ENCODE measurements around the gene GAPVD1. TPM values are rescaled to one million over a fixed set of nuclear protein-coding genes. Genes with fewer than 3 reads are reported as not detected.
"Not testable (repeated sequence)": the region's sequence is repeated elsewhere in the genome, so short reads cannot be mapped to it uniquely, and the experiment has no call there.

The GAPVD1 gene
- total RNA-seq, 1 donor from 2014 or later = 54.8 TPM

DNA sequence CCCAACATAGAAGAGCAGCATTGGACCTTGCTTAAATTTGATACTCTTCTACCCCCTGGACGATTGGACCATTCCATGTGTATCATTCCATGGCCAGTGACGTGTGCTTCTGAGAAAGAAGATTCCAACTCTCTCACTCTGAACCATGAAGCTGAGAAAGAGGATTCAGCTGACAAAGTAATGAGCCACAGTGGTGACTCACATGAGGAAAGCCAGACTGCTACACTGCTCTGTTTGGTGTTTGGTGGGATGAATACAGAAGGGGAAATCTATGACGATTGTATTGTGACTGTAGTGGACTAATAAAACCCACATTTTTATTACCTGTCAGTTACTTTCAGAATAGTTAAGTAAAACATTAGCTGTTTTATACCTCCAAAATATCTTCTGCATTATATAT, 27.9 kb upstream of the GAPVD1 start:
- Histone ChIP-seq H3K9me3 (no peaks in the 10 kb centered on the region), H3K27me3 (no peaks in the 10 kb centered on the region), H3K36me3 (peaks cover 2 to 60% of the 10 kb centered on the region in 2 donors), H3K4me3 (no peak overlapping the region), H3K27ac (no peak overlapping the region), H3K4me1 (peaks cover 39% of the 10 kb centered on the region)
- TF ChIP-seq, protein P1, sequence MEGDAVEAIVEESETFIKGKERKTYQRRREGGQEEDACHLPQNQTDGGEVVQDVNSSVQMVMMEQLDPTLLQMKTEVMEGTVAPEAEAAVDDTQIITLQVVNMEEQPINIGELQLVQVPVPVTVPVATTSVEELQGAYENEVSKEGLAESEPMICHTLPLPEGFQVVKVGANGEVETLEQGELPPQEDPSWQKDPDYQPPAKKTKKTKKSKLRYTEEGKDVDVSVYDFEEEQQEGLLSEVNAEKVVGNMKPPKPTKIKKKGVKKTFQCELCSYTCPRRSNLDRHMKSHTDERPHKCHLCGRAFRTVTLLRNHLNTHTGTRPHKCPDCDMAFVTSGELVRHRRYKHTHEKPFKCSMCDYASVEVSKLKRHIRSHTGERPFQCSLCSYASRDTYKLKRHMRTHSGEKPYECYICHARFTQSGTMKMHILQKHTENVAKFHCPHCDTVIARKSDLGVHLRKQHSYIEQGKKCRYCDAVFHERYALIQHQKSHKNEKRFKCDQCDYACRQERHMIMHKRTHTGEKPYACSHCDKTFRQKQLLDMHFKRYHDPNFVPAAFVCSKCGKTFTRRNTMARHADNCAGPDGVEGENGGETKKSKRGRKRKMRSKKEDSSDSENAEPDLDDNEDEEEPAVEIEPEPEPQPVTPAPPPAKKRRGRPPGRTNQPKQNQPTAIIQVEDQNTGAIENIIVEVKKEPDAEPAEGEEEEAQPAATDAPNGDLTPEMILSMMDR (IDR thresholded peaks at IDR 0.05) = no peak
- TF ChIP-seq POLR2AphosphoS5 (IDR thresholded peaks at IDR 0.05; ENCODE audit: insufficient read depth in 1 of 2, low read depth in 1 of 2) (no peak), POLR2A (IDR thresholded peaks at IDR 0.05) (no peak)
- intact Hi-C loops (cut with DNase I) = no loop called here
- no peak for DNase-seq (ENCODE audit: extremely low spot score in 2 of 2)

DNA sequence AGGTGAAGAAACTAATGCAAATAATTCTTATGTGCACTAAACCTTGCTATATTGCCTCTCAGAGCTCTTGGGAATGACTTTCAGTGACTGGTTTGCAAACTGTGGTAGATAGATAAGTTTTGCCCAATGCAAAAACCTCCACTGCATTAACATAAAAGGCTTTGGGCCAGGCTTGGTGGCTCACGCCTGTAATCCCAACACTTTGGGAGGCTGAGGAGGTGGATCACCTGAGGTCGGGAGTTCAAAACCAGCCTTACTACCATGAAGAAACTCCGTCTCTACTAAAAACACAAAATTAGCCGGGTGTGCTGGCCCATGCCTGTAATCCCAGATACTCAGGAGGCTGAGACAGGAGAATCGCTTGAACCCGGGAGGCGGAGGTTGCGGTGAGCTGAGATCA, 27.5 kb upstream of the GAPVD1 start:
- intact Hi-C loops (cut with DNase I) = not testable (repeated sequence)
- peaks cover 3 to 62% of the 10 kb centered on the region in 2 donors for H3K36me3 ChIP-seq

DNA sequence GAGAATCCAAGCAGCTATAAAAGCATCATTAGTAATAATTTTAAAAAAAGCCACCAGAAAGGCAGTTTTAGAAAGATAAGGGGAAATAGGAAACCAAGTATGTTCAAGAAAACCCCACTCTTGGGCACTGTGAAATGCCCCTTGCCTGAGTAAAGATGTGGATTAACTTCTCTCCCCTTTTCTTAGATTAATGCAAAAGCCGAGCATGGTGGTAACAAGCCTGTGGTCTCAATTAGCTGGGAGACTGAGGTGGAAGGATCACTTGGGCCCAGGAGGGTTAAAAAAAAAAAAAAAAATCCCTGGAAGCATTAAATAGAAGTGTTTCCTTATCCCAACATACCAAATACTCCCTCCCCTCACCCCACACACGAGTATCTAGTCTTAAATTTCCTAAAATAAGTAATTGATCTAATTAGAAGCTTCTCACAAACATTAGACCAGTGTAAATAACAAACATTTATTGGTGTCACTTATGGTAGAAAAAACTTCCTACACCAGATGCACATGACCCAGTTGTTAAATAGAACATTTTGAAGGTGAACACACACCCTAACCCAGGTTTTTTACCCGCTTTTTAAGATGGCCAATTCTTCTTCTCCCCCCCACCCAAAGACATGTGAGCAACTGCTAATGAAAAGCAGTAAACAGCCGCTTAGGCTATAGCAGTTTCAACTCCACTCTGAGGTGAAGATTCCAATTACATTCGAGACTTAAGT, 25.7 kb upstream of the GAPVD1 start:
- Histone ChIP-seq H3K27me3 (no peaks in the 10 kb centered on the region), H3K9me3 (no peaks in the 10 kb centered on the region), H3K27ac (no peak overlapping the region), H3K4me1 (peaks cover 56% of the 10 kb centered on the region), H3K4me3 (no peak overlapping the region), H3K36me3 (peaks cover 3 to 68% of the 10 kb centered on the region in 2 donors)
- TF ChIP-seq, protein P1 (IDR thresholded peaks at IDR 0.05) = no peak
- no peak for TF ChIP-seq POLR2AphosphoS5 (IDR thresholded peaks at IDR 0.05; ENCODE audit: insufficient read depth in 1 of 2, low read depth in 1 of 2)
- no peak for TF ChIP-seq POLR2A (IDR thresholded peaks at IDR 0.05)
- intact Hi-C loops (cut with DNase I) = no loop called here
- no peak for DNase-seq (ENCODE audit: extremely low spot score in 2 of 2)

More for the DNA sequence above, 27.5 kb upstream of the GAPVD1 start:
- not testable (repeated sequence) for H3K27me3 ChIP-seq; H3K4me3 ChIP-seq; DNase-seq (ENCODE audit: extremely low spot score in 2 of 2); H3K27ac ChIP-seq; H3K9me3 ChIP-seq
- peaks cover 43% of the 10 kb centered on the region for H3K4me1 ChIP-seq

- H3K9me3 ChIP-seq; H3K27me3 ChIP-seq; H3K4me3 ChIP-seq; intact Hi-C loops (cut with DNase I); H3K27ac ChIP-seq; DNase-seq (ENCODE audit: extremely low spot score in 2 of 2): not testable (repeated sequence)
- H3K36me3 ChIP-seq = peaks cover 3 to 68% of the 10 kb centered on the region in 2 donors
- peaks cover 56% of the 10 kb centered on the region for H3K4me1 ChIP-seq
Observed at GRCh38 chr9:125236520-125237159, 25.0 kb upstream of the GAPVD1 start.

- Histone ChIP-seq H3K9me3 (no peaks in the 10 kb centered on the region), H3K27me3 (no peaks in the 10 kb centered on the region), H3K4me1 (peaks cover 66% of the 10 kb centered on the region), H3K36me3 (peaks cover 3 to 60% of the 10 kb centered on the region in 2 donors), H3K4me3 (peak overlapping the region; percentile 88 to 96), H3K27ac (no peak overlapping the region)
- intact Hi-C loops (cut with DNase I) = no loop called here
- TF ChIP-seq, protein P1 (IDR thresholded peaks at IDR 0.05) = no peak
- TF ChIP-seq POLR2AphosphoS5 (IDR thresholded peaks at IDR 0.05; ENCODE audit: insufficient read depth in 1 of 2, low read depth in 1 of 2) (no peak), POLR2A (IDR thresholded peaks at IDR 0.05) (no peak)
- no peak for DNase-seq (ENCODE audit: extremely low spot score in 2 of 2)
Observed at GRCh38 chr9:125238127-125238914, 23.3 kb upstream of the GAPVD1 start.
